Upper lobe of right lung (tissue), 1 donor: Measurements from ENCODE around the gene NEK7. TPM values are rescaled to one million over a fixed set of nuclear protein-coding genes. Genes with fewer than 3 reads are reported as not detected.

Source experiments
- ATAC-seq: fragments of 200-7000 bp; cut with Tn5 transposase; one replicate; pipeline ENCODE4 v1.9.1; 2020; ENCODE audit warnings: mild to moderate bottlenecking, moderate library complexity
- DNase-seq: peaks from one replicate; pipeline ENCODE4 v3.0.0-alpha.2; 2020
- H3K27ac ChIP-seq: fragments of 200-600 bp; one replicate; pipeline ENCODE4 v1.8.0; 2022
- H3K27me3 ChIP-seq: fragments of 200-600 bp; one replicate; pipeline ENCODE4 v1.8.0; 2022; ENCODE audit warnings: mild to moderate bottlenecking
- H3K36me3 ChIP-seq: fragments of 200-600 bp; one replicate; pipeline ENCODE4 v1.8.0; 2022
- H3K4me1 ChIP-seq: fragments of 200-600 bp; one replicate; pipeline ENCODE4 v1.8.0; 2022
- H3K4me3 ChIP-seq: fragments of 200-600 bp; one replicate; pipeline ENCODE4 v1.8.0; 2022; ENCODE audit warnings: mild to moderate bottlenecking
- H3K9me3 ChIP-seq: fragments of 200-600 bp; one replicate; pipeline ENCODE4 v1.8.0; 2022
- intact Hi-C: fragments of 100-400 bp; cut with DNase I; formaldehyde crosslinking; loops from one replicate; pipeline ENCODE4 v1.11.0; 2022
- total RNA-seq: library from RNA; stranded (reverse); fragmentation: NEBNext Ultra II Directional; extraction: Animal tissue kit (Norgen Biotek cat#: 25700); gene quantifications from one replicate; pipeline ENCODE4 v1.2.1, GENCODE V29; 2021
- TF ChIP-seq, protein P1 (sequence below): fragments of 200-600 bp; IDR thresholded peaks from one replicate; pipeline ENCODE4 v1.8.0; 2022; ENCODE audit warnings: antibody characterized with exemption
- donor health status: DM: no; HTN: yes; CAD: no; lungs with severe emphysema.

The NEK7 gene
- total RNA-seq, 1 donor from 2014 or later: 96.9 TPM

DNA sequence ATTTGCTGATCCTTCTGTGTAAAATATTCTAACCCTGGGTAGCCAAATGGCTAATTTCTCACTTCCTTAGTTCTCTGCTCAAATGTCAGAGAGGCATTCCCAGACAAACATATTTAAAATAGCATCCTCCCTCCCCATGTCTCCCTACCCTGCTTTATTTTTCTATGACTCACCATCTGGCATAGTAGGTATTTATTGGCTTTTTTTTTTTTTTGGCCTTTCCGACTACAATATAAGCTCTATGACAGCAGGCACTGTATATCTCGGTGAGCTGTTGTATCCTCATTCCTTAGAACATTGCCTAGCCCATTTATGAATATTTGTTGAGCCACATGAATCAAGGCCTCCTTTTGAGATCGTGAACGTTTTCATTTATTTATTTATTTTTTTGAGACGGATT lies 1.5 kb upstream of the NEK7 start:
- Histone ChIP-seq H3K4me3 (no peak overlapping the region), H3K9me3 (no peaks in the 10 kb centered on the region), H3K27ac (no peak overlapping the region), H3K27me3 (no peaks in the 10 kb centered on the region), H3K36me3 (no peaks in the 10 kb centered on the region), H3K4me1 (peaks cover 20% of the 10 kb centered on the region)
- ATAC-seq: no peak
- TF ChIP-seq, protein P1, sequence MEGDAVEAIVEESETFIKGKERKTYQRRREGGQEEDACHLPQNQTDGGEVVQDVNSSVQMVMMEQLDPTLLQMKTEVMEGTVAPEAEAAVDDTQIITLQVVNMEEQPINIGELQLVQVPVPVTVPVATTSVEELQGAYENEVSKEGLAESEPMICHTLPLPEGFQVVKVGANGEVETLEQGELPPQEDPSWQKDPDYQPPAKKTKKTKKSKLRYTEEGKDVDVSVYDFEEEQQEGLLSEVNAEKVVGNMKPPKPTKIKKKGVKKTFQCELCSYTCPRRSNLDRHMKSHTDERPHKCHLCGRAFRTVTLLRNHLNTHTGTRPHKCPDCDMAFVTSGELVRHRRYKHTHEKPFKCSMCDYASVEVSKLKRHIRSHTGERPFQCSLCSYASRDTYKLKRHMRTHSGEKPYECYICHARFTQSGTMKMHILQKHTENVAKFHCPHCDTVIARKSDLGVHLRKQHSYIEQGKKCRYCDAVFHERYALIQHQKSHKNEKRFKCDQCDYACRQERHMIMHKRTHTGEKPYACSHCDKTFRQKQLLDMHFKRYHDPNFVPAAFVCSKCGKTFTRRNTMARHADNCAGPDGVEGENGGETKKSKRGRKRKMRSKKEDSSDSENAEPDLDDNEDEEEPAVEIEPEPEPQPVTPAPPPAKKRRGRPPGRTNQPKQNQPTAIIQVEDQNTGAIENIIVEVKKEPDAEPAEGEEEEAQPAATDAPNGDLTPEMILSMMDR: no peak
- DNase-seq: no peak
- intact Hi-C loops: no loop called here

DNA sequence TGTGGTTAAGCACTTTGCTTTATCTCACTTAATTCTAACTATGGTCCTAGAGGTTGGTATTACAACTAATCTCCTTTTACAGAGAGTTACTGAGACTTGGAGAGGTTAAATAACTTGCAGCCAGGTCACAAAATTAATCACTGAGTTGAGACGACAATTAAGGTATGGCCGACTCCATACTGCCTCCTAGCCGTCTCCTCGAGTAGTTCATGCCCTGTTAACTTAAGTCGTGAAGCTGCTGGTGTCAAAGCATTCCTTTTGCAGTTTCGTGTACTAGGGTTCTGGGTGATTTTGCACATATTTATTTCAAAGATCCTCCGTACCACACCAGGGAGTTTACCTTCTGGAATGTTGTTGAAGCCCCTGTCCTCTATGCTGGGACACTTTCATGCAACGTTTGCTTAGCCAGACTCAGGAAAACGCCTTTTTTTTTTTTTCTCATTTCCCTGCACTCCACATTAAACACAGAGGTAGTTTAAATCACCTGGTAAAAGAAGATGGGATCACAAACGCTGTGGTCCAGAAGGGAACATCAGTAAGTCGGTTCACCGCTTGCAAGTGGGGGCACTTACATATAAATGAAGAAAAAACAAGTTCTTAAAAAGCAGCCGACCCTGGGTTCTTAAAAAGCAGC lies 570 bp upstream of the NEK7 start:
- ATAC-seq (peak; percentile 61), DNase-seq (peak; percentile 63)
- TF ChIP-seq, protein P1: peak; percentile 79
- Histone ChIP-seq H3K27me3 (no peaks in the 10 kb centered on the region), H3K9me3 (no peaks in the 10 kb centered on the region), H3K4me1 (peaks cover 24% of the 10 kb centered on the region), H3K27ac (peak overlapping the region; percentile 97), H3K4me3 (peak overlapping the region; percentile 90), H3K36me3 (no peaks in the 10 kb centered on the region)
- intact Hi-C loops: no loop called here

DNA sequence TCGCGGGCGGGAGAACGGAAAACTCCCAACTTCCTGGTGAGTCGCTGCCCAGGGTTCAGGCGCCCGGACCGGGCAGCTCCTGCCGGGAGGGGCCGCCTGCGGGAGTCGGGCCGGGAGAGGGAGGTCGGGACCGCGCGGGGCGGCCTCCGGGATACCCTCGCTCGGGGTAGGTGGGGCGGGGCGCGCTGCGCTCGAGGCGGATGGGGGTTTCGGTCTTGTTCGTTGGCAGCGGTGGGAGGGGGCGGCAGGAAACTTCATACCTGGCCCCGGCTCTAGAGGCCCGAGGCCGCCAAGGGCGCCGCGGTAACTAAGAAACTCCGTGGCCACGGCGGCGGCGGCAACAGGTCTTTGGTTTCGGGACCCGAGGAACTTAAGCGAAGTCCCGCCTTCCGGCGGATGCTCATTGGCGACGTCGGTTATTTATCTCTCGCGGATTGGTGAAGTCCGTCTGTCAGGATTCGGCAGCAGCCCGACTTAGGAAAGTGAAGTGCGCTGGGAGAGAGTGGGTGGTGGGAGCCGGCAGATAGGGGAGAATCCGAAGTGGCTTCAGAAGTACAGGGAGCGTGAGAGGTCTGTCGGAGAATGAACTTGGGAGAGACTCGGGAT lies 546 bp downstream of the NEK7 start:
- Histone ChIP-seq H3K27me3 (no peaks in the 10 kb centered on the region), H3K27ac (peak overlapping the region; percentile 97), H3K36me3 (no peaks in the 10 kb centered on the region), H3K4me1 (peaks cover 19% of the 10 kb centered on the region), H3K9me3 (no peaks in the 10 kb centered on the region), H3K4me3 (peak overlapping the region; percentile 90)
- DNase-seq: peak; percentile 93
- intact Hi-C loops: no loop called here
- ATAC-seq: peak; percentile 78
- TF ChIP-seq, protein P1: no peak

DNA sequence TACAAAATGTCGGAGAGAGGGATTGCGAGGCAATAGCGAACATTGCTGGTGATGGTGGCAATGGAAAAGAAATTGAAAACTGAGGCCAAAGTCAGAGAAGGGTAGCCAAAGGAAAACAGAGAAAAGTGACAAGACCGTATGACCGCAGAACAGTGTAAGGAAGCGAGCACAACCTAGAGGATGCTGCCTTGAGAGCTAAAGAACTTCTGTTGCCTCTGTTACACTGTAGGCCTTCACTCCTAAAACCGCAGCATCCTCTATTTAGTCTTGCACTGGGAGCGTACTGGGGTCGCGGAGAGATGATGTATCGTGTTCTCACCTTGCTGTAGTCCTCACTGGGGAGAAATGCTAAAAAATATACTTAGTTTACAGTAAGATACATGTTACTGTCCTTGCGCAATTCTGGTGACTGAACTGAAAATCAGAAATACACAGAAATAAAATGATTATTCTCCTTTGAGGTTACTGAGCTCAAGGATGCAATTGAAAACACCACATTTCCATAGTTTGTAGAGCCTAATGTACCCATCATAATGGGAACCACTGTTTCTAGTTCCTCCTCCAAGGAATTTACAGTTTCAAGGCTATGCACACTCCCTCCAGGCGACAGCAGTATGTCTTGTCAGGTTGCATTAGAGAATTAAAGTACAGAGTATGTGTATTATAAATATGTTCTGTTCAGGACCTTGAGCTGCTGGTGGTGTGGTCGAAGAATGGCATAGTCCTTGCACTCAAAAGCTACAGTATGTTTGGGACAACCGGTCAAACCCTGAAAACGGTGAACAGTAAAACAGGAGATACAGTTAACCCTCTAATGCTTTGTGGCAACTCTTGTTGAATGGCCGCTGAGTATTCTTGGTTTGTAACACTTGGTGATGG lies 1.3 kb downstream of the NEK7 start:
- H3K4me3 ChIP-seq: peak overlapping the region; percentile 90
- ATAC-seq: no peak
- peaks cover 23% of the 10 kb centered on the region for H3K4me1 ChIP-seq
- no peaks in the 10 kb centered on the region for H3K9me3 ChIP-seq
- intact Hi-C loops: no loop called here
- no peak for DNase-seq
- H3K27ac ChIP-seq: peak overlapping the region; percentile 97
- TF ChIP-seq, protein P1: no peak
- no peaks in the 10 kb centered on the region for H3K36me3 ChIP-seq
- no peaks in the 10 kb centered on the region for H3K27me3 ChIP-seq

DNA sequence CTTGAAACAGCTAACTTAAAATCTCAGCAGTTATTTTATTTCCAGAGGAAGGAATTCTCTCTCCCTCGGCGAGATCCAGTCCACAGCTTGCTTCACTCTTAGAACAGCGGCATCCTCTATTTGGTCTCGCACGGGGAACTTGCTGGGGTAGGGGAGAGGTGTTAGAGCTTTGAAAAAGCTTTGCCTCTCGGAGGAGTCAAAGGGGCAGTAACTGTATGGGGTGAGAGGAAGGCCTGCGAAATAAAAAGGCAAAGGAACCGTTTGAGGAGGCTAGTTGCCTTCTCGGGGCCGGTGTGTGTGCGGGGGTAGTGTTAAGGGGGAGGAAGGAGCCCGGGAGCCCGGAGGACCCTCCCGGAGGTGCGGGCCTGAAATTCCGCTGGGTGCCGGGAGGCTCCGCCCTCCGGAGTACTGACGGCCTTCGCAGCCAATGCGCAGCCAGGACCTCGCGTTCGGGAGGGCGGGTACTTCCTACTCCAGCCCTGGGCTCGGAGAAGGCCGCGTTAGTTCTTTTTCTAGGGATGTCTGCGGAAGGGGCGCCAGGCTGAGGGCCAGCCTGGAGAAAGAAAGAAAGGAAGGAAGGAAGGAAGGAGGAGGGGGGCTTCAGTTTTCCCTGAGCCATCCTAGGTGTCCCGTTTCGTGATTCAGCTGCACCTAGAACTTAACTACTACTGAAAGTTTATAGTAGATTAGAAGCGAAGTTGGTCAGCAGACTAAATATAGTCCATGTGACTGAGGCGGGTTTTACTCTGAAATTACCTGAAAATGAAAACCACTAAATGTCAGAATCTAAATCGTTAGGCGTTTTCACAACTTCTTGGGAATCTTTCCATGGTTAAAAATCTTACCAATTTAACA lies 2.2 kb downstream of the NEK7 start:
- DNase-seq (peak; percentile 95), ATAC-seq (peak; percentile 89)
- H3K9me3 ChIP-seq: no peaks in the 10 kb centered on the region
- peak overlapping the region; percentile 90 for H3K4me3 ChIP-seq
- H3K4me1 ChIP-seq: peaks cover 23% of the 10 kb centered on the region
- intact Hi-C loops: no loop called here
- TF ChIP-seq, protein P1: no peak
- peak overlapping the region; percentile 97 for H3K27ac ChIP-seq
- no peaks in the 10 kb centered on the region for H3K27me3 ChIP-seq
- no peaks in the 10 kb centered on the region for H3K36me3 ChIP-seq
